ENCODE measurements around the gene GPC5.

Gene GPC5

GRCh38 chr13:91361755-91362271 is 36.6 kb upstream of the GPC5 start:
- Histone ChIP-seq H3K27ac (no peak overlapping the region), H3K27me3 (no peaks in the 10 kb centered on the region), H3K4me3 (no peak overlapping the region), H3K9me3 (no peaks in the 10 kb centered on the region), H3K36me3 (peaks cover 0 to 8% (median 0%) of the 10 kb centered on the region in 3 donors), H3K4me1 (peaks cover 0 to 21% (median 3%) of the 10 kb centered on the region in 4 donors)
- intact Hi-C loops (cut with DNase I; ENCODE audit: low total_unique reads): no loop called here
- no peak for DNase-seq
- TF ChIP-seq CTCF (IDR thresholded peaks at IDR 0.05): no peak

GRCh38 chr13:91362908-91363307 is 35.5 kb upstream of the GPC5 start:
- Histone ChIP-seq H3K27ac (no peak overlapping the region), H3K4me1 (peaks cover 0 to 21% (median 3%) of the 10 kb centered on the region in 4 donors), H3K9me3 (no peaks in the 10 kb centered on the region), H3K4me3 (no peak overlapping the region), H3K36me3 (no peaks in the 10 kb centered on the region), H3K27me3 (no peaks in the 10 kb centered on the region)
- no peak for TF ChIP-seq CTCF (IDR thresholded peaks at IDR 0.05)
- no peak for DNase-seq
- intact Hi-C loops (cut with DNase I; ENCODE audit: low total_unique reads): no loop called here

GRCh38 chr13:91368101-91368500 is 30.3 kb upstream of the GPC5 start:
- TF ChIP-seq CTCF (IDR thresholded peaks at IDR 0.05): no peak
- H3K4me1 ChIP-seq: no peaks in the 10 kb centered on the region
- H3K9me3 ChIP-seq: no peaks in the 10 kb centered on the region
- H3K4me3 ChIP-seq: no peak overlapping the region
- no peak overlapping the region for H3K27ac ChIP-seq
- no peaks in the 10 kb centered on the region for H3K27me3 ChIP-seq
- no peak for DNase-seq
- H3K36me3 ChIP-seq: no peaks in the 10 kb centered on the region
- intact Hi-C loops (cut with DNase I; ENCODE audit: low total_unique reads): no loop called here

- Histone ChIP-seq H3K9me3 (no peaks in the 10 kb centered on the region), H3K4me3 (no peak overlapping the region), H3K4me1 (no peaks in the 10 kb centered on the region), H3K36me3 (no peaks in the 10 kb centered on the region), H3K27ac (no peak overlapping the region), H3K27me3 (no peaks in the 10 kb centered on the region)
- intact Hi-C loops (cut with DNase I; ENCODE audit: low total_unique reads): no loop called here
- no peak for DNase-seq
- TF ChIP-seq CTCF (IDR thresholded peaks at IDR 0.05): no peak
Measured at GRCh38 chr13:91368676-91369440, 29.6 kb upstream of the GPC5 start.

GRCh38 chr13:91369441-91369831 is 29.0 kb upstream of the GPC5 start:
- Histone ChIP-seq H3K9me3 (no peaks in the 10 kb centered on the region), H3K27me3 (no peaks in the 10 kb centered on the region), H3K27ac (no peak overlapping the region), H3K4me3 (no peak overlapping the region), H3K4me1 (no peaks in the 10 kb centered on the region), H3K36me3 (no peaks in the 10 kb centered on the region)
- TF ChIP-seq CTCF (IDR thresholded peaks at IDR 0.05): no peak
- intact Hi-C loops (cut with DNase I; ENCODE audit: low total_unique reads): no loop called here
- DNase-seq: no peak

Measured in tibial artery (tissue), 4 donors.